Activated CD8-positive, alpha-beta memory T cell treated with anti-CD3 and anti-CD28 coated beads, Interleukin-2, amount 50 U/mL, for 1 hour (primary cell): Measurements from ENCODE around the gene ZFP91.
"Not testable (repeated sequence)": the region's sequence is repeated elsewhere in the genome, so short reads cannot be mapped to it uniquely, and the experiment has no call there.

Source experiments
- DNase-seq: peaks from one replicate; pipeline ENCODE4 v3.0.0-alpha.2; 2020; ENCODE audit errors: extremely low read depth

Gene ZFP91, protein sequence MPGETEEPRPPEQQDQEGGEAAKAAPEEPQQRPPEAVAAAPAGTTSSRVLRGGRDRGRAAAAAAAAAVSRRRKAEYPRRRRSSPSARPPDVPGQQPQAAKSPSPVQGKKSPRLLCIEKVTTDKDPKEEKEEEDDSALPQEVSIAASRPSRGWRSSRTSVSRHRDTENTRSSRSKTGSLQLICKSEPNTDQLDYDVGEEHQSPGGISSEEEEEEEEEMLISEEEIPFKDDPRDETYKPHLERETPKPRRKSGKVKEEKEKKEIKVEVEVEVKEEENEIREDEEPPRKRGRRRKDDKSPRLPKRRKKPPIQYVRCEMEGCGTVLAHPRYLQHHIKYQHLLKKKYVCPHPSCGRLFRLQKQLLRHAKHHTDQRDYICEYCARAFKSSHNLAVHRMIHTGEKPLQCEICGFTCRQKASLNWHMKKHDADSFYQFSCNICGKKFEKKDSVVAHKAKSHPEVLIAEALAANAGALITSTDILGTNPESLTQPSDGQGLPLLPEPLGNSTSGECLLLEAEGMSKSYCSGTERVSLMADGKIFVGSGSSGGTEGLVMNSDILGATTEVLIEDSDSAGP

DNA sequence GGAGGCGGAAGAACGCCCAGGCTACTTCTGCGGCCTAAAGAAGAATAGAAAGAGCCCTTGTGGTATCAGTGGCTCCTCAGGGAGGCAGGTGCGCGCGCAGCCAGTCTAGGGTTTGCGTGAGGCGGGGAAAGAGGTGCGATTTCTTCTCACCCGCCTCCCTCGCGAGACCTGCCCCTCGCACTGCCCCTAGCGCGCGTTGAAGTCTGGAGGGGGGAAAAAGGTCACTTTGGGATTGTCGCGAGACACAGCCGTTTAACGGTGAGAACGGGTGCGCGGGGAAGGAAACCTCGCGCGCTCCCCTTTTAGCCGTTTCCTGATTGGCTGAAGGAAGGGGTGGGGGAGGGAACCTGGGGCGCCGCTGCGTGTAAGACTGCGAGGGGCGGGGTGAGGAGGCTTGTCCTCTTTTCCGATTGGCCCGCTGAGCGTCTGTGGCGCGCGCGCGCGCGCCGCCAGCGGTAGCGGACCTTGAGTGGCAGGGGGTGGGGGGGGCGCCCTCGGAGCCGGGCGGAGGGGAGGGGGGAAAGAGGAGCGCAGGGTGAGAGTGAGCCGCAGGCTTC, at the start of gene ZFP91:
Gene ZFP91 (plus strand): TSS at position 429 of the 557 bp plus-strand sequence. CDS start 219 bp downstream, outside the sequence.
- DNase-seq = peak; percentile 92

DNA sequence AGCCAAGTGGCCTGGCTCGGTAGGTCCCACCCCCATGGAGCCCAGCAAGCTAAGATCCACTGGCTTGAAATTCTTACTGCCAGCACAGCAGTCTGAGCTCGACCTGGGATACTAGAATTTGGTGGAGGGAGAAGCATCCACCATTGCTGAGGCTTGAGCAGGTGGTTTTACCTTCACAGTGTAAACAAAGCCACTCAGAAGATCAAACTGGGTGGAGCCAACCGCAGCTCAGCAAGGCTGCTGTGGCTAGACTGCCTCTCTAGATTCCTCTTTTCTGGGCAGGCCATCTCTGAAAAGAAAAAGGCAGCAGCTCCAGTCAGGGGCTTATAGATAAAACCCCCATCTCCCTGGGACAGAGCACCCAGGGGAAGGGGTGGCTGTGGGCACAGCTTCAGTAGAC, 48.6 kb upstream of the ZFP91 start:
- DNase-seq = no peak

DNA sequence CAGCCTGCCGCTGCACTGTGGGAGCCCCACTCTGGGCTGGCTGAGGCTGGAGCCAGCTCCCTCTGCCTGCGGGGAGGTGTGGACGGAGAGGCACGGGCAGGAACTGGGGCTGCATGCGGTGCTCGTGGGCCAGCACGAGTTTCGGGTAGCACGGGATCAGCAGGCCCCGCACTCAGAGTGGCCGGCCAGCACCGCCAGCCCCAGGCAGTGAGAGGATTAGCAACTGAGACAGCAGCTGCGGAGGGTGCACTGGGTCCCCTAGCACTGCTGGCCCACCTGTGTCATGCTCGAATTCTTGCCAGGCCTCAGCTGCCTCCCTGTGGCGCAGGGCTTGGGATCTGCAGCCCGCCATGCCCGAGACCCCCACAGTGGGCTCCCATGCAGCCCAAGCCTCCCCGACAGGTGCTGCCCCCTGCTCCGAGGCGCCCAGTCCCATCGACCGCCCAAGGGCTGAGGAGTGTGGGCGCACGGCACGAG, 47.0 kb upstream of the ZFP91 start:
- DNase-seq = no peak

DNA sequence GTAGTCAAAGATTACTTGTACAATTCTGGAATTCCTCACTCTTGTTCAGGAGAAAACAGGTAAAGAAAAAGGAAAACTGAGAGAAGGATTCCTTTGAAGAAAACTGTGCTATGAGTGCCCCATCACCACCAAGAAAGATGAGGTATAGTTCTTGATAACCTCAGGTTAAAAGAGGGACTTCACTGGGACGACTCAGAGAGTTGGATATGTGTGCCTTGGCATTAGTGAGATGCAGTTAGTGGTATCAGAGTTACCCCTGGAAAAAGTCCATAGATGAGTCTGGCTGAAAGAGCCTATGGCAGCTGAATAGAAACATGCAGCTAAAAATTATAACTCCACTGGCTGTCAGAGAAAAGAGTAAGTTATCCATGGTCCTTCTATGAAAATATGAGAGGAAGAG, 32.0 kb upstream of the ZFP91 start:
- no peak for DNase-seq

DNA sequence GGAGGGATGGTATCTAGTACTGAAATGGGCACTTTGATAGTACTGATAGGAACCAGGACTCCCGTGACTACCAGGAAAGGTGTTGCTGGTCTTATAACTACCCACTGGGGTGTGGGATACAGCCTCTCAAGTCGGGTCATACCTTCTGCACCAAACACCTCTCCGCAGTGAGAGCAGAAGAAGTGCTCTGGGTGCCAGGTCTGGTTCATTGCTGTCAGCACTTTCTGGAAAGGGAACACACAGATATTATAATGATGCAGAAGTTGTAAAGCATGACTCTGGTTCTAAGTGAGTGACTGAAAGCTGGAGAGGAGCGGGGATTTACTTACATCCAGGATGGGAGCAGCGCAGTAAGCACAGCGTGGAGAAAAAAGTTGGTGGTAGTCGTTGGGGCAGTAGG, 29.2 kb upstream of the ZFP91 start:
- no peak for DNase-seq

DNA sequence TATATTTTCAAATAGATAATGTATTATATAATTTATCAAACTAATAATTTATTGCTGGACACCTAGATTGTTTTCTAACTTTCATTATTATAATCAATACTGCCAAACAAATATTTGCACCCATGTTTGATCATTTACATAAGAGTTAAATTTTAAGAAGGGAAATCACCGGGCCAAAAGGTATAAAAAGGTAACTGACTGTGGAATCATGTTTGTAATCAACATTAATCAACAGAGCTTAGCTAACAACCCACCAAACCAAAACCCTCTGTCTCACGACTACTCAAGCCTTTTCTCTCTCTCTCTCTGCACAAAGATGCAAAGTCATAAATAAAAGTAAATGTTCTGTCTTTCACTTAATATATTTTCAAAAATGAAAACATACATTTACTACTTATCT, 18.0 kb upstream of the ZFP91 start:
- DNase-seq = no peak

DNA sequence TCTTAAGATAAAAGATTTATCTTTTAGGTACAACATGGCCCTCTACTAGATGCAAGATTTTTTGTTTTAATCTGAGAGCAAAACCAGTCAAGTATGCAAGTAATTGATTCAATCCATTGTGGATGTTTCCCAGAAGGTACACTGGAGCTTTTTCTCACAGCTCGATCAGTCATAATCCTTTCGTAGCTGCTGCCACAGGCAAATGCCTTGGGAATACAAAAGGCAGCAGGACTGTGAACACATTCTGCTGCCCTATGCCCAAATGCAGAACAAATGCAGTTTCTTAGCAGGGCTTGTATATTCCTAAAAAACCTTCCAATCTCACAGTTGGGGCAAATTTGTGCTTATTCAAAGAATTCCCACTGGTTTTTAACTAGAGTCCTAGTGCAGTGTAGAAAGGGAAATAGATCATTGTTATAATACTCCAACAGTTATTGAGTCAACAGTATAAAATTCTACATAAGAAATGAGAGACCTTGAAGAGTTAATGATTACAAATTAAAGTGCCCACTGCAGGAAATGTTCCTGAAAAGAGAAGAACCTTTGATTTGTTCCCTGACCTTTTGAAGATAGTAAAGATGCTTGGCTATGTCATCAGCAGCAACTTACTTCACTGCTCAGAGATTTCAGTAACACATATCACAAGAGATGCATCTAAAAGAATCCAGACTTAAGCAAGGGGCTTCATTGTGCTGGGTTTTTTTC, 17.3 kb upstream of the ZFP91 start:
- no peak for DNase-seq

DNA sequence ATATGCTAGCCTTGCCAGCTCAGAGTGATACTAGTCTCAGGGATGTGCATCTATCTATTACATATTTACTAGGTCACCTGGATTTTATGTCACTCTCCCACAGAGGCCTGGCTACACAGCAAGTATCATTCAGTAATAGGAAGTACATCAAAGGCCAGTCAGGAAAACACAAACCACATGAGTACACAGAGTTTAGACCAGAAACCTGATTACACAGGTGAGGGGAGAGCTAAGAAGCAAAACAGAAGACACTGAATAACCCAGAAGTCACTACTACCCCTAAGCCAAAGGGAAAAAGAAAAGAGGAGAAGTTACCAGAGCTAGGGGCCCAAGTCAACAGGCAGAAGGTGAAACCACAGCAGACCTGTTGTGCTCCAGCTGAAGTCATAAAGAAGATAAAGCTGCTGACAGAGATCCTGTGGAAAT, 16.5 kb upstream of the ZFP91 start:
- DNase-seq = no peak

DNA sequence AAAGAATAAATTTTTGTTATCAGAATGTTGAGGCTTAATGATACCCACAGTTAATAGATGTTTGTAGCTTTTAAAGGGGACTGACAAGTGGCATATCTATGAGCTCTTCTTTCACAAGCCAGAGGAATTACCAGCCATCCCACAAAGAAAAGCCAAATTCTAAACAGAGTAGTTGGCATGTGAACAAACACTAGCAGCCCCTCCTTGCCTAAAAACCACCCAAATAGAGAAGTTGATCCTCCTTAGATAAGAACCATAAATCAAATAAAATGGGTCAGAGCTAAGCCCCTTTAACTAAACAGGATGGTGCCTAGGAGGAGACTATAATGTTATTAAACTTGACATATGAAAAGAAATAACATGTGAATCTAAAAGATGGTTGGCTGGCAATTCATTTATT, 14.6 kb upstream of the ZFP91 start:
- no peak for DNase-seq

DNA sequence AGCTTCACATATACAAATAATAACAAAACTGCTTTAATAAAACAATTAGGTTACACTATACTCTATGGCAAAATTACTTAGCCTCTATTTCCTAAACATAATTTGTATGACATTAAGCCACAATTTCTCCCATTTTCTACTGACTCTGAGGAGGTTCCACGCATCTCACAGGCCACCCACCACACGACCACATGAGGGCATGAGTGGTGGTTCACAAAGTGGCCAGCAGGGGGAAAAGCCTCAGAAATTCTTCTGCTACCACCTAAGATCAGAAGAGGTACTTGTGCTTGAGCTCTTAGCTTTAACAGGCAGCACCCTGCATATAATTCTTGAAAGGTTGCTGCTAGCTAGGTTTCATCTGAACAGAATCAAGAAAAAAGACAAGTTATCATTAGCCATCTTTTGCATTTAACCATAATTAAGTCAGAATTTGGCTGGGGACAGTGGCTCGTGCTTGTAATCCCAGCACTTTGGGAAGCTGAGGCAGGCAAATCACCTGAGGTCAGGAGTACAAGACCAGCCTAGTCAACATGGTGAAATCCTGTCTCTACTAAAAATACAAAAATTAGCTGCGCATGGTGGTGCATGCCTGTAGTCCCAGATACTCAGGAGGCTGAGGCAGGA, 10.9 kb upstream of the ZFP91 start:
- no peak for DNase-seq

DNA sequence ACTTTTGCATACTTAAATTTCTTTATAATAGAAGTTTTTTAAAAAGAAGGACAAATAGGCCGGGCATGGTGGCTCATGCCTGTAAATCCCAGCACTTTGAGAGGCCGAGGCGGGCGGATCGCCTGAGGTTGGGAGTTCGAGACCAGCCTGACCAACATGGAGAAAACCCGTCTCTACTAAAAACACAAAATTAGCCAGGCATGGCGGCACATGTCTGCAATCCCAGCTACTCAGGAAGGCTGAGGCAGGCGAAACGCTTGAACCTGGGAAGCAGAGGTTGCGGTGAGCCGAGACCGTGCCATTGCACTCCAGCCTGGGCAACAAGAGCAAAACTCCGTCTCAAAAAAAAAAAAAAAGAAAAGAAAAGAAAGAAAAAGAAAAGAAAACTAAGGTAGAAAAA, 6.0 kb upstream of the ZFP91 start:
- not testable (repeated sequence) for DNase-seq

DNA sequence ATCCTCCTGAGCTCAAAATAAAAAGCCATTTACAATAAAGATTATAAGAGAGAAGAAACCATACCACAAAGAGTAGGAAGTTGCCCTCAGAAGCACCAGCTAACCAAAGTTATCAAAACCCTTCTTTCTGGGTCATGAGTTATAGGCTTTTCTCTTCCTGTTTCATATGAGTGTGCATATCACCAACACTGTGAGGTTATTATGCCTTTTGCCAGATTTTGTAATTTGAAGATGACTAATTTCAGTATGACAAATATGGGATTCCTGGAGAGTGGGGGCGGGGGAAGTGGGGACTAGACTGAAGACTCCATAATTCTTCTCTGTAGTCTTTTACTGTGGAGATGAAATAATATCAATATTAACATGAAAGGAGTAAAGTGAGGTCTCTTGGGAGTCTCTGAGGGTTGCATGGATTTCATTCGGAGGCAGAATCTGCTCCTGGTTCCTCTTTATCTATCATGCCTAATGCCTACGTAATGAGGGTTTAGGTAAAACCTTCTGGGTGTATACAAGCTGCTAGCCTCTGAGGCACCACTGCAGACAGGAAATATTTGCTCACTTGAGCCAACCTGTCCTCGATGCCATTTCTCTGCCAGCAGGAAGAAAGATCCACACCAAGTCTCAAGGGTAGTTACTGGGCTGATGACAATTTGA, 5.3 kb upstream of the ZFP91 start:
- no peak for DNase-seq

DNA sequence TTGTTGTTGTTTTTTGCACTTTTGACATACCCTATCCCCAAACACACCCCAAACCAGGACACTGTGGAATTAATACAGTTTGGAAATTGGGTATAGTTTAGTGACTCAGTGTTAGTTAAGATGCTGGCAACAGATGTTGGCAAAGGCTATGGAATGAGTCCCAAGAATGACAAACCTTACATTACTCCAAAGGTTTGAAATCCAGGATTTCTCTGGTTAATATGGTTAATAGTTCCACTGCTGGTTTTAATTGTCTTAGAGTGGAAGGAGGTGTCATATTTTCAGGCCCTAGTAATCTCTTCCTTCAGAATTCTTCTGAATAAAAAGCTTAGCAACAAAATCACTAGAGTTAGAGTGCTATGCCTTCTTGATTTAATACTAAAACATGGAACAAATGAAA, 4.0 kb upstream of the ZFP91 start:
- DNase-seq = no peak

DNA sequence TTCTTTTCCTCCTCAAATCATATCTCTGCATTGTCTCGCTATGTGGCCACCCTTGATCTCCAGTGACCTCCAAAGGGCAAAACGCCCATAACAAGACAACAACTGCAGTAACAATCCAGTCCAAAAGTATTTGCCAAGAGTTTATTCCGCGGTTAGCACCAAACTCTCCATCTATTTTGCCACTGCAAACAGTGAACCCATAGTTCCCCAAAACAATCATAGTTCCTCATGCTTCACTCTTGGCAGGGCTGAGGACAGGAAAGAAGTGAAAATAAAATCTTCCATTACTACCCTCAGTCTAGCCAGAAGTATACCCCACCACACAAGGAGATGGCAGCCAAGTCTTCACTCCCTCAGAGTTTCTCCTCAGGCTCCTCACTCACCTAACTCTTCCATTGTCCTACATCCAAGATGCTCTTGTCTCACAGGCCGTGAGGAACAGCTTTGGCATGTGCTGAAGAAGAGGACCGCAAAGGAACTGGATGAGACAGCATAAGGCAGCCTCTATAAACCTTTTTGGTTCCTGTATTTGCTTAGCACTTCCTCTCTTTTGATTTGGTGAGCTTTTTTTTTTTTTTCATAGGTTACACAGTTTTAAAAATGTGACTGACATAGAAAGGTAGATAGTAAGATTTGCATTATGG, 3.4 kb upstream of the ZFP91 start, which contains the start of gene LPXN:
Gene LPXN (minus strand): TSS at position 480 of the 644 bp plus-strand sequence. CDS start 84 bp downstream, at position 396.
- no peak for DNase-seq

DNA sequence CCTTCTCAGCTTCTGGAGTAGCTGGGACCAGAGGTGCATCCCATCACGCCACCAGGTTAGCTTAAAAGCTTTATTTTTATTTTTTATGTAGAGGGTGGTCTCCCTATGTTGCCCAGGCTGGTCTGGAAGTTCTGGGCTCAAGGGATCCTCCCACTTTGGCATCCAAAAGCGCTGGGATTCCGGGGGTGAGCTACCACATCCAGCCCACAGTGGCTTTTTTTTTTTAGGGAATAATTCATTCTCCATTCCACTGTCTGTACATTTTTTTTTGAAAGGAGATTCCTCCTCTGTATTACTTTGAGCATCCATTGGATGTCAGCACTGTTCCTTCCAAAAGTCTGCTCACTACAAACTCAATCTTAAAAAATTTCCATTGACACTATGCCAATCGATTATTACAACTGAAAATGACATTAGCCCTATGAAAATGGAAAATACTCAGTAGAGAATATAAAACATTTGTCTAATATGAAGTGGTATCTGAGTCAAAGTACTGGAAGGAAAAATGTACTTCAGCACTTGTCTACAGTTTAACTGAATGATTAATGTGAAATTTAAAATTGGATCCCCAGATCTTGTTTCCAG, 1.9 kb upstream of the ZFP91 start:
- no peak for DNase-seq

DNA sequence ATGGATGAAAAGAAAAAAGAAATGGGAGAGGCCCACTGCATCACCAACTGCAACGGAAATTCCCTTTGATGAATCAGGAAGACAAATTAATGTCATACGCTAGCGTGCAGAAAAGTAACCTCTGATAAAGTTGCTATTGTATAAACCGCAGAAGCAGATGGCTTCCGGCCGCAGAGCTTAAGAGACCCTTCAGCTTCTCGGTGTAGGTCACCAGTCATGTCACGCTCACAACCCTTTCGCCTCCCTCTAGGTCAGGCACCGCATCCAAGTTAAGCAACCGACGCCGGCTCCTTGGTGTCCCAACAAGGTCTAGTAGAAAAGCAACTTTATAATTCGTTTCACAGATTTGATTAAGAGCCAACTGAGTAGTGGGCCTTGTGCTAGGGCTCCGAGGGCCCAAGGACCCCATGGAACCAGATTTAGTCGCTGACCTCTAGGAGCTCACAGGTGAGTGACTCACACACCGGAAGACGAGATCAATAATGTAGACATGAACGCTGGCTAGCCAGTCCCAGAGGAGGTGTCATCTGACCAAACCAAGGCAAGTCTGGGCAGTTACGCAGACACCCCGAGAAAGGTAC, 1.2 kb upstream of the ZFP91 start:
- peak; percentile 80 for DNase-seq

DNA sequence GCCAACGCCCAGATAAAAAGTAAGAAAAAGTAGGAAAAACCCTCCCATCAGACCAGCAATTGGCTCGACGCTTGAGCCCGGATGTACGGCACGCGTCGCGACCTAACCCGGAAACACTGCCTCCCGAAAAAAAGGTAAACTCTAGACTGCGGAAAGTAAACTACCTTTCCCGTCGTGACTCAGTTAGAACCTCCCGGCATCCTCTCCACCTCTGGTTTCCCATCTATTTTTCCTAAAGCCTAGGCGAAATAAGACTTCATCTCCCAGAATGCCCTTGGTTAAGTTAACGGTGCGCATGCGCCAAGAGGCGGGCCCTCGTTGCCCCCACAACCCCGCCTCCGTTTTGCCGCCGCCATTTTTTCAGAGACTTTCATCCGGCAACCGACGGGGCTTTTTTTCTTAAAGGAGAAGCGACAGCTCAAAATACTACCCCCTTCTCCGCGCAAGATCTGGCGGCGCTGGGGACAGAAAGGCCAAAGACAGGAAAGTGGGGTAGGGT, 678 bp upstream of the ZFP91 start:
- peak; percentile 90 for DNase-seq

DNA sequence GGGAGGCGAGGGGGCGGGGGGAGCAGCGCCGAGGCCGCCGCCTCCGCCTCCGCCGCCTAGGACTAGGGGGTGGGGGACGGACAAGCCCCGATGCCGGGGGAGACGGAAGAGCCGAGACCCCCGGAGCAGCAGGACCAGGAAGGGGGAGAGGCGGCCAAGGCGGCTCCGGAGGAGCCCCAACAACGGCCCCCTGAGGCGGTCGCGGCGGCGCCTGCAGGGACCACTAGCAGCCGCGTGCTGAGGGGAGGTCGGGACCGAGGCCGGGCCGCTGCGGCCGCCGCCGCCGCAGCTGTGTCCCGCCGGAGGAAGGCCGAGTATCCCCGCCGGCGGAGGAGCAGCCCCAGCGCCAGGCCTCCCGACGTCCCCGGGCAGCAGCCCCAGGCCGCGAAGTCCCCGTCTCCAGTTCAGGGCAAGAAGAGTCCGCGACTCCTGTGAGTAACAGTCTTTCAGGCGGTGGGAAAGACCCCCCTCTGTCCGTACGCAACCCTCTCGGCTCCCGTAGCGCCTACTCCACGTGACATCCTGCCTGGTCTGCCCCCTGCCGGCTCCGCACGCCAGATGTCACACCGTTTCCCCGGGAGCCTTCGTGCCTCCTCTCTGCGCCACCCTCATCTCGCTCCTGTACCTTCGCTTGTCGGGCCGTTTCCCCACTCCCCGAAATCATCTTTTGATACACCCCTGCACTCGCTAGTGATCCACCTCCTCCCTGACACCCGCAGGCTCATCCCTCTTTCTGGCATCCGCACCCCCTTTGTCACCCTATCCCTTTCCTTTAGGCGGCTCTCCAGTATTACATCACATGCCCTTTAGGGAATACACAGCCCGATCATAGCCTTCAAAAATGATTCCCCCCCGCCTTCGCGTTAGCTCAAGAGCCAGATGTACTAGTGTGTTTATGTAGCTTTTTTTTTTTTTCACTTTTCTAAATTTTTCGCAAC, 598 bp downstream of the ZFP91 start:
- DNase-seq = peak; percentile 81

DNA sequence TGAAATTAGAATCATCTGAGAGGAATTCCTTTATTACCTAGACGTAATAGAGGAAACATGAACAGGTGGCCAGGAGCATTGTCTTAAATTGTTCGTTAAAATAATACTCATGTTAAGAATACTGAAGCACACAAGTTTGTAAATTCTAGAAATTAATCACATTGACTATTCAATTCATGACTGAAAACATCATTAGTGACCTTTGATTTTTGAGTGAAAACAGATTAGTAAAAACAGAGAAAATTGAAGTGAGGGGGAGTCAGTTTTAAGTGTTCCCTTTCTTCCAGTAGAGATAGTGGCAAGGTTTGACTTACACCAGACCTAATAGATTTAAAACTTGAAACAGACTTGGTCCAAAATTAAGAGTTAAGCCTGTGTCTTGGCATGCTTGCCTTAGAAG, 1.4 kb downstream of the ZFP91 start:
- DNase-seq = no peak
